GM20000 (cell line): ENCODE results near the gene RYR1.
"Not testable (repeated sequence)": the region's sequence is repeated elsewhere in the genome, so short reads cannot be mapped to it uniquely, and the experiment has no call there.

Experiments used
- DNase-seq: peaks from one replicate; pipeline ENCODE4 v3.0.0; 2012; ENCODE audit warnings: low spot score
- CTCF ChIP-seq: IDR thresholded peaks from 2 replicates; pipeline ENCODE4 v1.5.1; 2012; ENCODE audit warnings: mild to moderate bottlenecking, control low read depth; ENCODE audit errors: extremely low read depth, missing control alignments

The RYR1 gene

GRCh38 chr19:38514812-38515633, 81.5 kb downstream of the RYR1 start:
- peak; percentile 92 for TF ChIP-seq CTCF
- DNase-seq: peak; percentile 94

- TF ChIP-seq CTCF: no peak
- no peak for DNase-seq
Observed at GRCh38 chr19:38515896-38516295, 82.4 kb downstream of the RYR1 start.

GRCh38 chr19:38516802-38517201, 83.3 kb downstream of the RYR1 start:
- TF ChIP-seq CTCF: no peak

GRCh38 chr19:38517321-38517720, 83.8 kb downstream of the RYR1 start:
- no peak for TF ChIP-seq CTCF
- DNase-seq: no peak

More at GRCh38 chr19:38516802-38517201, 83.3 kb downstream of the RYR1 start:
- no peak for DNase-seq

GRCh38 chr19:38517980-38518379, 84.5 kb downstream of the RYR1 start:
- DNase-seq: not testable (repeated sequence)

GRCh38 chr19:38519168-38519567, 85.7 kb downstream of the RYR1 start:
- TF ChIP-seq CTCF: no peak
- DNase-seq: no peak

- DNase-seq: no peak
Observed at GRCh38 chr19:38519988-38520387, 86.5 kb downstream of the RYR1 start.

More at GRCh38 chr19:38519988-38520387, 86.5 kb downstream of the RYR1 start:
- no peak for TF ChIP-seq CTCF
